ENCODE data around the gene SLC16A2.

The SLC16A2 gene

GRCh38 chrX:74445099-74445498 is 23.8 kb downstream of the SLC16A2 start:
- Histone ChIP-seq H3K14ac (ENCODE audit: low read length) (no peak overlapping the region), H4K8ac (ENCODE audit: low read depth, low read length) (no peak overlapping the region), H3K4me3 (ENCODE audit: low read length in 2 of 2) (no peak overlapping the region), H3K23ac (ENCODE audit: low read depth, low read length, poor library complexity) (no peak overlapping the region), H3K18ac (ENCODE audit: low read length) (no peak overlapping the region), H3K4ac (ENCODE audit: low read length) (no peak overlapping the region), H2BK12ac (ENCODE audit: low read length) (no peak overlapping the region), H3K9ac (ENCODE audit: low read depth, low read length, poor library complexity) (no peak overlapping the region), H3K79me1 (ENCODE audit: low read depth, low read length) (peaks cover 3% of the 10 kb centered on the region), H3K27me3 (ENCODE audit: control insufficient read depth in 3 of 3, insufficient read depth in 3 of 3, low read depth in 1 of 3, low read length in 3 of 3) (no peaks in the 10 kb centered on the region), H2AFZ (ENCODE audit: low read length) (no peak overlapping the region), H4K91ac (ENCODE audit: low read depth, low read length, poor library complexity) (no peak overlapping the region), H3K27ac (replicated peaks; ENCODE audit: low read length) (no peak overlapping the region), H3K36me3 (replicated peaks in 1 of 2; ENCODE audit: control insufficient read depth in 2 of 2, insufficient read depth in 2 of 2, low read length in 2 of 2) (no peaks in the 10 kb centered on the region), H2BK5ac (ENCODE audit: low read length) (no peak overlapping the region), H3K4me2 (ENCODE audit: insufficient read depth, low read length, poor library complexity, severe bottlenecking) (no peak overlapping the region), H2AK5ac (ENCODE audit: low read depth, low read length) (no peak overlapping the region), H3K4me1 (ENCODE audit: control insufficient read depth in 2 of 2, insufficient read depth in 1 of 2, low read depth in 1 of 2, low read length in 2 of 2) (no peaks in the 10 kb centered on the region), H3K9me3 (replicated peaks in 1 of 2; ENCODE audit: control insufficient read depth in 2 of 2, insufficient read depth in 1 of 2, low read depth in 1 of 2, low read length in 2 of 2) (no peaks in the 10 kb centered on the region), H2BK120ac (ENCODE audit: low read depth, low read length) (no peak overlapping the region), H2BK15ac (ENCODE audit: low read length) (no peak overlapping the region)
- no peak for DNase-seq (ENCODE audit: low spot score)
- WGBS, 2 donors (ENCODE audit: extremely low coverage in 2 of 2, insufficient read length in 2 of 2, insufficient replicate concordance in 1 of 2): no CpG with 5 or more reads among the region's 6 CpGs

- H3K9ac ChIP-seq (ENCODE audit: low read depth, low read length, poor library complexity): no peak overlapping the region
- H3K4me1 ChIP-seq (ENCODE audit: control insufficient read depth in 2 of 2, insufficient read depth in 1 of 2, low read depth in 1 of 2, low read length in 2 of 2): no peaks in the 10 kb centered on the region
- H2BK12ac ChIP-seq (ENCODE audit: low read length): no peak overlapping the region
- no peaks in the 10 kb centered on the region for H3K36me3 ChIP-seq (replicated peaks in 1 of 2; ENCODE audit: control insufficient read depth in 2 of 2, insufficient read depth in 2 of 2, low read length in 2 of 2)
- H3K9me3 ChIP-seq (replicated peaks in 1 of 2; ENCODE audit: control insufficient read depth in 2 of 2, insufficient read depth in 1 of 2, low read depth in 1 of 2, low read length in 2 of 2): no peaks in the 10 kb centered on the region
- no peak overlapping the region for H3K4me3 ChIP-seq (ENCODE audit: low read length in 2 of 2)
- no peaks in the 10 kb centered on the region for H3K27me3 ChIP-seq (ENCODE audit: control insufficient read depth in 3 of 3, insufficient read depth in 3 of 3, low read depth in 1 of 3, low read length in 3 of 3)
- no peak overlapping the region for H3K4me2 ChIP-seq (ENCODE audit: insufficient read depth, low read length, poor library complexity, severe bottlenecking)
- H3K14ac ChIP-seq (ENCODE audit: low read length): no peak overlapping the region
- no peak overlapping the region for H3K23ac ChIP-seq (ENCODE audit: low read depth, low read length, poor library complexity)
- no peak overlapping the region for H2BK15ac ChIP-seq (ENCODE audit: low read length)
- H2AK5ac ChIP-seq (ENCODE audit: low read depth, low read length): no peak overlapping the region
- no peak overlapping the region for H4K8ac ChIP-seq (ENCODE audit: low read depth, low read length)
- no peak overlapping the region for H2BK5ac ChIP-seq (ENCODE audit: low read length)
- no peak overlapping the region for H3K27ac ChIP-seq (replicated peaks; ENCODE audit: low read length)
- no peaks in the 10 kb centered on the region for H3K79me1 ChIP-seq (ENCODE audit: low read depth, low read length)
- no peak overlapping the region for H3K18ac ChIP-seq (ENCODE audit: low read length)
- DNase-seq (ENCODE audit: low spot score): no peak
- no peak overlapping the region for H4K91ac ChIP-seq (ENCODE audit: low read depth, low read length, poor library complexity)
- H2BK120ac ChIP-seq (ENCODE audit: low read depth, low read length): no peak overlapping the region
- no peak overlapping the region for H2AFZ ChIP-seq (ENCODE audit: low read length)
- WGBS, 2 donors (ENCODE audit: extremely low coverage in 2 of 2, insufficient read length in 2 of 2, insufficient replicate concordance in 1 of 2): no CpG with 5 or more reads among the region's 1 CpG
- no peak overlapping the region for H3K4ac ChIP-seq (ENCODE audit: low read length)
Measured at GRCh38 chrX:74446876-74447275, 25.6 kb downstream of the SLC16A2 start.

DNA sequence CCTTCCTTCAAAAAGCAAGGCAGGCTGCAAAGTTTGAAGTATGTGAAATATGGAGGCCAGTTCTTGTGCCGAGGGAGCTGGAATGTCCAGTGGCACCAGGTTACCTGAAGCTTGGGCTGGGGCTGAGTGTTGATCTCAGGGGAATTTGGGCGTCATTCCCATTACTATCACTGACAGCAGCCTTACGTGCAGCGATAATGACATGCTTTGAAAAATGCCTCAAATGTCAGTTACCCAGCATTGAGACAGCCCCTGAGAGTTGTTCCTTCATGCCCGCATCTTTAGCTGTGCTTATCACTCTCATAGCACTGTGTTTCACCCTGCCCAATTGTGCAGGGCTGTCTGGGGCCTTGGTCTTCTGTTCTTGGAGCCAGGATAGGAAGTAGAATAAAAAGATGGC is 27.4 kb downstream of the SLC16A2 start:
- no peak overlapping the region for H4K91ac ChIP-seq (ENCODE audit: low read depth, low read length, poor library complexity)
- no peak overlapping the region for H3K4ac ChIP-seq (ENCODE audit: low read length)
- H3K9ac ChIP-seq (ENCODE audit: low read depth, low read length, poor library complexity): no peak overlapping the region
- H3K4me2 ChIP-seq (ENCODE audit: insufficient read depth, low read length, poor library complexity, severe bottlenecking): no peak overlapping the region
- no peaks in the 10 kb centered on the region for H3K9me3 ChIP-seq (replicated peaks in 1 of 2; ENCODE audit: control insufficient read depth in 2 of 2, insufficient read depth in 1 of 2, low read depth in 1 of 2, low read length in 2 of 2)
- no peak overlapping the region for H3K23ac ChIP-seq (ENCODE audit: low read depth, low read length, poor library complexity)
- no peak overlapping the region for H4K8ac ChIP-seq (ENCODE audit: low read depth, low read length)
- H2AK5ac ChIP-seq (ENCODE audit: low read depth, low read length): no peak overlapping the region
- H2BK12ac ChIP-seq (ENCODE audit: low read length): no peak overlapping the region
- no peaks in the 10 kb centered on the region for H3K79me1 ChIP-seq (ENCODE audit: low read depth, low read length)
- no peaks in the 10 kb centered on the region for H3K27me3 ChIP-seq (ENCODE audit: control insufficient read depth in 3 of 3, insufficient read depth in 3 of 3, low read depth in 1 of 3, low read length in 3 of 3)
- no peaks in the 10 kb centered on the region for H3K4me1 ChIP-seq (ENCODE audit: control insufficient read depth in 2 of 2, insufficient read depth in 1 of 2, low read depth in 1 of 2, low read length in 2 of 2)
- H3K18ac ChIP-seq (ENCODE audit: low read length): no peak overlapping the region
- WGBS, 2 donors (ENCODE audit: extremely low coverage in 2 of 2, insufficient read length in 2 of 2, insufficient replicate concordance in 1 of 2): no CpG with 5 or more reads among the region's 5 CpGs
- H2BK15ac ChIP-seq (ENCODE audit: low read length): no peak overlapping the region
- no peak overlapping the region for H3K27ac ChIP-seq (replicated peaks; ENCODE audit: low read length)
- no peak overlapping the region for H2AFZ ChIP-seq (ENCODE audit: low read length)
- H3K4me3 ChIP-seq (ENCODE audit: low read length in 2 of 2): no peak overlapping the region
- no peaks in the 10 kb centered on the region for H3K36me3 ChIP-seq (replicated peaks in 1 of 2; ENCODE audit: control insufficient read depth in 2 of 2, insufficient read depth in 2 of 2, low read length in 2 of 2)
- H2BK5ac ChIP-seq (ENCODE audit: low read length): no peak overlapping the region
- DNase-seq (ENCODE audit: low spot score): no peak
- H3K14ac ChIP-seq (ENCODE audit: low read length): no peak overlapping the region
- no peak overlapping the region for H2BK120ac ChIP-seq (ENCODE audit: low read depth, low read length)

DNA sequence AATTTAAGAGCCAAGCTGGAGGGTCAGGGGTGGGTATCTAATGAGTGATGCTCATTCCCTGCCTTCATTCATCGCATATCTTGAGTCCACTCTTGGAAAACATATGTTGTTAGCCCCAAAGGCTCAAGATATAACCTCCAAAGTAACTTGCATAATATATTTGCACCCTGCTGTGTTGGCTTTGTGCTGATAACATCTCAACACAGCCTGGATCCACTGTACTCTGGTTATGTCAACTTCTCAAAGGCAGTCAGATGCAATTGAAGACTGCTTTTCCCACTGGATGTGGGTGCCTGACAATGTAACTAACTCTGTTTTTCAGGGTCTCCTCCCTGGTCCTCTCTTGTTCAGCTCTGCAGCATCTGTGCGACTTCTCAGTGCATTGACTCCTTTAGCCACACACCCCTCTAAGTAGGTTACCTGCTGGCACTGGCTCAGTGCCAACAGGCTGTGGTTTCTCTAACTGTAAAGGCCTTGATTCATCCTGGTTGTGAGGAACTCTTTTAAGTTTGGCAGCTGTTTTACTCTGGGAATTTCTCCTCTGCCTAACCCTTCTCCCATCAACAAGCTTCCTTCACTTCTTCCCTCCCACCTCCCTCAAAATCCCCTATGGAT is 28.1 kb downstream of the SLC16A2 start:
- no peak overlapping the region for H2AK5ac ChIP-seq (ENCODE audit: low read depth, low read length)
- no peak overlapping the region for H3K18ac ChIP-seq (ENCODE audit: low read length)
- H3K4me1 ChIP-seq (ENCODE audit: control insufficient read depth in 2 of 2, insufficient read depth in 1 of 2, low read depth in 1 of 2, low read length in 2 of 2): no peaks in the 10 kb centered on the region
- no CpG with 5 or more reads among the region's 2 CpGs for WGBS, 2 donors (ENCODE audit: extremely low coverage in 2 of 2, insufficient read length in 2 of 2, insufficient replicate concordance in 1 of 2)
- H3K79me1 ChIP-seq (ENCODE audit: low read depth, low read length): no peaks in the 10 kb centered on the region
- no peak overlapping the region for H3K4me2 ChIP-seq (ENCODE audit: insufficient read depth, low read length, poor library complexity, severe bottlenecking)
- H2BK15ac ChIP-seq (ENCODE audit: low read length): no peak overlapping the region
- H3K27me3 ChIP-seq (ENCODE audit: control insufficient read depth in 3 of 3, insufficient read depth in 3 of 3, low read depth in 1 of 3, low read length in 3 of 3): no peaks in the 10 kb centered on the region
- H2BK120ac ChIP-seq (ENCODE audit: low read depth, low read length): no peak overlapping the region
- no peak overlapping the region for H3K4me3 ChIP-seq (ENCODE audit: low read length in 2 of 2)
- H4K91ac ChIP-seq (ENCODE audit: low read depth, low read length, poor library complexity): no peak overlapping the region
- no peak overlapping the region for H4K8ac ChIP-seq (ENCODE audit: low read depth, low read length)
- no peak overlapping the region for H3K27ac ChIP-seq (replicated peaks; ENCODE audit: low read length)
- H3K23ac ChIP-seq (ENCODE audit: low read depth, low read length, poor library complexity): no peak overlapping the region
- no peak overlapping the region for H2BK5ac ChIP-seq (ENCODE audit: low read length)
- no peak overlapping the region for H3K9ac ChIP-seq (ENCODE audit: low read depth, low read length, poor library complexity)
- no peaks in the 10 kb centered on the region for H3K36me3 ChIP-seq (replicated peaks in 1 of 2; ENCODE audit: control insufficient read depth in 2 of 2, insufficient read depth in 2 of 2, low read length in 2 of 2)
- H3K14ac ChIP-seq (ENCODE audit: low read length): no peak overlapping the region
- no peak overlapping the region for H2AFZ ChIP-seq (ENCODE audit: low read length)
- no peaks in the 10 kb centered on the region for H3K9me3 ChIP-seq (replicated peaks in 1 of 2; ENCODE audit: control insufficient read depth in 2 of 2, insufficient read depth in 1 of 2, low read depth in 1 of 2, low read length in 2 of 2)
- H3K4ac ChIP-seq (ENCODE audit: low read length): no peak overlapping the region
- DNase-seq (ENCODE audit: low spot score): no peak
- no peak overlapping the region for H2BK12ac ChIP-seq (ENCODE audit: low read length)

Measured in neuronal stem cell (in vitro differentiated cells).